Nephron progenitor cell (in vitro differentiated cells): Measurements from ENCODE around the gene LCN15.
A peak's percentile ranks its signal among the peaks of the same experiment; 100 is the strongest.
"Not testable (repeated sequence)": the region's sequence is repeated elsewhere in the genome, so short reads cannot be mapped to it uniquely, and the experiment has no call there.

Experiments
- DNase-seq: peaks from one replicate; pipeline ENCODE4 v3.0.0; 2021
- H3K27ac Mint-ChIP-seq: 2 replicates; pipeline ENCODE4 v1.8.0; 2021; ENCODE audit warnings: mild to moderate bottlenecking, moderate library complexity, mixed read lengths
- H3K27me3 Mint-ChIP-seq: 2 replicates; pipeline ENCODE4 v1.8.0; 2021; ENCODE audit warnings: mild to moderate bottlenecking, low read depth, mixed read lengths; ENCODE audit not compliant: poor library complexity
- H3K36me3 Mint-ChIP-seq: 2 replicates; pipeline ENCODE4 v1.8.0; 2021; ENCODE audit warnings: low read depth, mixed read lengths
- H3K4me1 Mint-ChIP-seq: 2 replicates; pipeline ENCODE4 v1.8.0; 2021; ENCODE audit warnings: mixed read lengths
- H3K4me3 Mint-ChIP-seq: 2 replicates; pipeline ENCODE4 v1.8.0; 2021; ENCODE audit warnings: mild to moderate bottlenecking, moderate library complexity, mixed read lengths
- H3K9me3 Mint-ChIP-seq: 2 replicates; pipeline ENCODE4 v1.8.0; 2021; ENCODE audit warnings: mild to moderate bottlenecking, moderate library complexity, mixed read lengths
- TF ChIP-seq, protein P1 (sequence below): fragments of 200-600 bp; sonication (generic); IDR thresholded peaks from 2 replicates; pipeline ENCODE4 v1.5.0; 2021; ENCODE audit warnings: antibody characterized with exemption

Gene LCN15

DNA sequence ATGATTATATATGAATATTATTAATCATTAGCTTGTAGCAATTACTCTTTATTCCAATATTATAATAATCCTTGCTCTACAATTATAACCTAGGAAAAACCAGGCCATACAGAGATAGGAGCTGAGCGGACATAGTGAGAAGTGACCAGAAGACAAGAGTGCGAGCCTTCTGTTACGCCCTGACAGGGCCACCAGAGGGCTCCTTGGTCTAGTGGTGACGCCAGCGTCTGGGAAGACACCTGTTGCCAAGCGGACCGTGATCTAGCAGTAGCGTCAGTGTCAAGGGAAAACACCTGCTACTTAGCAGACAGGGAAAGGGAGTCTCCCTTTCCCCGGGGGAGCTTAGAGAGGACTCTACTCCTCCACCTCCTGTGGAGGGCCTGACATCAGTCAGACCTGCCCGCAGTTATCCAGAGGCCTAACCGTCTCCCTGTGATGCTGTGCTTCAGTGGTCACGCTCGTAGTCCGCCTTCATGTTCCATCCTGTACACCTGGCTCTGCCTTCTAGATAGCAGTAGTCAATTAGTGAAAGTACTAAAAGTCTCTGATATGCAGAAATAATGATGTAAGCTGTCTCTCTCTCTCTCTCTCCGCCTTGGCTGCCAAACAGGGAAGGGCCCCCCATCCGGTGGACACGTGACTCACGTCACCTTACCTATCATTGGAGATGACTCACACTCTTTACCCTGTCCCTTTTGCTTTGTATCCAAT lies 2.2 kb upstream of the LCN15 start:
- Mint-ChIP-seq H3K4me1 (peaks cover 19% of the 10 kb centered on the region), H3K27me3 (peaks cover 34% of the 10 kb centered on the region)
- H3K36me3 Mint-ChIP-seq, H3K27ac Mint-ChIP-seq, H3K9me3 Mint-ChIP-seq, H3K4me3 Mint-ChIP-seq: not testable (repeated sequence)
- peak; percentile 47 for DNase-seq
- TF ChIP-seq, protein P1, sequence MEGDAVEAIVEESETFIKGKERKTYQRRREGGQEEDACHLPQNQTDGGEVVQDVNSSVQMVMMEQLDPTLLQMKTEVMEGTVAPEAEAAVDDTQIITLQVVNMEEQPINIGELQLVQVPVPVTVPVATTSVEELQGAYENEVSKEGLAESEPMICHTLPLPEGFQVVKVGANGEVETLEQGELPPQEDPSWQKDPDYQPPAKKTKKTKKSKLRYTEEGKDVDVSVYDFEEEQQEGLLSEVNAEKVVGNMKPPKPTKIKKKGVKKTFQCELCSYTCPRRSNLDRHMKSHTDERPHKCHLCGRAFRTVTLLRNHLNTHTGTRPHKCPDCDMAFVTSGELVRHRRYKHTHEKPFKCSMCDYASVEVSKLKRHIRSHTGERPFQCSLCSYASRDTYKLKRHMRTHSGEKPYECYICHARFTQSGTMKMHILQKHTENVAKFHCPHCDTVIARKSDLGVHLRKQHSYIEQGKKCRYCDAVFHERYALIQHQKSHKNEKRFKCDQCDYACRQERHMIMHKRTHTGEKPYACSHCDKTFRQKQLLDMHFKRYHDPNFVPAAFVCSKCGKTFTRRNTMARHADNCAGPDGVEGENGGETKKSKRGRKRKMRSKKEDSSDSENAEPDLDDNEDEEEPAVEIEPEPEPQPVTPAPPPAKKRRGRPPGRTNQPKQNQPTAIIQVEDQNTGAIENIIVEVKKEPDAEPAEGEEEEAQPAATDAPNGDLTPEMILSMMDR = peak; percentile 50

DNA sequence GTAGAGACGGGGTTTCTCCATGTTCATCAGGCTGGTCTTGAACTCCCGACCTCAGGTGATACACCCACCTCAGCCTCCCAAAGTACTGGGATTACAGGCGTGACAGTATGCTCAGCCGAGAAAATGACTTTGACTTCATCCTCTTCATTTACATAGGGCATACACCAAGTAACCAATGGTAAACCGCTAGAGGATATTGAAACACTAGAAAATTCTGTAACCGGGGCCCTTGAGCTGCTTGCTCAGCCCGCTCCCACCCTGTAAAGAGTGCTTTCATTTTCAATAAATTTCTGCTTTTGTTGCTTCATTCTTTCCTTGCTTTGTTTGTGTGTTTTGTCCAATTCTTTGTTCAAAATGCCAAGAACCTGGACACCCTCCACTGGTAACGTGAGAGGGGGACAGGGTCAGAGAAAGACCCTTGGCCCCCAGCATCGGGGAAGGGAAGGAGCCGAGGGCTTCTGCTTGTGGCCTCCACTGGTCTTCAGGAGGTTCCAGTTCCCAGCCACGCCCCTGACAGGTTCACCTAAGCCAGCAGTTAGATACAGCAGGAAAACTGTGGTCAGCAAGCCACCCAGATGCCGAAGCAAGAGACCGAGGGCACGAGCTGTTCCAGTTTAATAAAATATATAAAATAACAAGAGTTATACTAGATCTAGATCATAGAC lies 1.6 kb upstream of the LCN15 start:
- H3K27ac Mint-ChIP-seq, H3K36me3 Mint-ChIP-seq: not testable (repeated sequence)

DNA sequence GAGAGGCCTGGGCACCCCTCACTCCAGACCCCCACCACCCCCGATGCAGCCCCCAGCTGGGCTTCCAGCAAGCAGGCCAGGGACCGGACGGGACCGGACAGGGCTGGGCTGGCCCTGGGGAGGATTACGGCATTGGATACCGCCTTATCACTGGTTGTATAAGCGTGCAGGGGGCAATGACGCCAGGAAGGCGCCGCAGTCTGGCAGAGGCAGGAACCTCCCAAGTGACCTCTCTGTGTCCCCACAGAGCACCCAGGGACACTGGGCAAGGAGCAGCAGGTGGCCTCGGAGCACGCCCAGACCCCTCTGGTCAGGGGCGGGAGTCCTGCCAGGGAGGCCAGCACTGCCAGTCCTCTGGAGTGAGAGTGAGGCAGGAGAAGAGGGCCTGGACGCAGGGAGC lies 723 bp upstream of the LCN15 start:
- peaks cover 31% of the 10 kb centered on the region for H3K4me1 Mint-ChIP-seq
- H3K27me3 Mint-ChIP-seq = peaks cover 23% of the 10 kb centered on the region
- H3K27ac Mint-ChIP-seq = no peak overlapping the region
- DNase-seq = no peak
- H3K9me3 Mint-ChIP-seq = no peaks in the 10 kb centered on the region
- TF ChIP-seq, protein P1 = no peak
- H3K4me3 Mint-ChIP-seq = no peak overlapping the region
- H3K36me3 Mint-ChIP-seq = no peaks in the 10 kb centered on the region

More for the DNA sequence above, 1.6 kb upstream of the LCN15 start:
- not testable (repeated sequence) for DNase-seq, H3K9me3 Mint-ChIP-seq, H3K4me3 Mint-ChIP-seq
- peaks cover 25% of the 10 kb centered on the region for H3K4me1 Mint-ChIP-seq
- H3K27me3 Mint-ChIP-seq = peaks cover 28% of the 10 kb centered on the region

DNA sequence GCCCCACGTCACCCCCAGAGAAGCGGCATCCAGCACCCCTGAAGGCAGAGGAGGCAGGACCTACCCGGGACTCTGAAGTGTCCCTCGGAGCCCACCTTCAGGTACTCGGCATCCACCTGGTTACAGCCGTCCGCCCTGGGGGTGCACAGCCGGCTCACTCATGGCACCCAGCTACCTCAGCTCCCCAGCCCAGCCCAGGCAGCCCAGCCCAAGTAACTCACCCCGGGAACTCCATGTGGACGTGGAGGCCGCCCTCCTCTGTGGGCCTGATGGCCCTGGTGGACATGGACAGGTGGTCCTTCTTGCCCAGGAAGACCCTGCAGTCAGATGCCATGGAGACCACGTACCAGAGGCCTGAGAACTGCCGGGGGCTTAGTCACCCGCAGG lies 676 bp downstream of the LCN15 start:
- Mint-ChIP-seq H3K9me3 (no peaks in the 10 kb centered on the region), H3K27ac (no peak overlapping the region), H3K4me3 (no peak overlapping the region), H3K4me1 (peaks cover 32% of the 10 kb centered on the region), H3K36me3 (no peaks in the 10 kb centered on the region), H3K27me3 (peaks cover 19% of the 10 kb centered on the region)
- no peak for DNase-seq
- TF ChIP-seq, protein P1 = no peak

DNA sequence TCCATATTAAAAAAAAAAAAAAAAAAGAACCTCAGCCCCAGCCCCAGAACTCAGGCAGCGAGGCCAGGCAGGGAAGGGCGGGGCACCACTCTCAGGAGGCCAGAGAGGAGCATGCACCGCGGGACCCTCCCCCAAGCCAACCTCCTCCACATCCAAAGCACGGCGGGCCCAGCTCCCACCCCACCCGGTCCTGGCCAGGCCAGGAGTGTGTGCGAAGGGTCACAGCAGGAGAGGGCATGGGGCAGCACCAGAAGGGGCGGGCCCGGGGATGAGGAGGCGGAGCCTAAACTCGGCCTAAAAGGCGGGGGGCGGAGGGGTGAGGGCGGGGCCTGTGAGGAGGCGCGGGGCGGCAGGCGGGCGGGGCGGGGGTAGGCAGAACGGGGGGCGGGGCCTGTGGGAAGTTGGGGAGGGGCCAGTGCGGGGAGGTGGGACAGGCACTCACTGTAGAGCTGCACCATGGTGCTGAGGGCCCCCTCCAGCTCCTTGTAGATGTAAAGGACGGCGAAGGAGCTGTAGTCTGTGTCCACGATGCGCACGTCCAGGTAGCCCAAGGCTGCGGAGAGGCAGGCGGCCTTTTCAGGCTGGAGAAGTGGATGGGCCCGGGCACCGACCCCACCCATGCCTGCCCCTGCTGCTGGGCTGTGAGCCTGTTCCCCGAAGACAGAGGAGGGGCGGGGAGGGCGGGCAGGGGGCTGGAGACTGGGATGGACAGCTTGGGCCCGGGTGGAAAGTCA lies 1.2 kb downstream of the LCN15 start:
- H3K4me1 Mint-ChIP-seq = peaks cover 32% of the 10 kb centered on the region
- TF ChIP-seq, protein P1 = no peak
- H3K27ac Mint-ChIP-seq = no peak overlapping the region
- H3K27me3 Mint-ChIP-seq = peaks cover 14% of the 10 kb centered on the region
- H3K36me3 Mint-ChIP-seq = no peaks in the 10 kb centered on the region
- peak; percentile 94 for DNase-seq
- H3K9me3 Mint-ChIP-seq = no peaks in the 10 kb centered on the region
- no peak overlapping the region for H3K4me3 Mint-ChIP-seq

DNA sequence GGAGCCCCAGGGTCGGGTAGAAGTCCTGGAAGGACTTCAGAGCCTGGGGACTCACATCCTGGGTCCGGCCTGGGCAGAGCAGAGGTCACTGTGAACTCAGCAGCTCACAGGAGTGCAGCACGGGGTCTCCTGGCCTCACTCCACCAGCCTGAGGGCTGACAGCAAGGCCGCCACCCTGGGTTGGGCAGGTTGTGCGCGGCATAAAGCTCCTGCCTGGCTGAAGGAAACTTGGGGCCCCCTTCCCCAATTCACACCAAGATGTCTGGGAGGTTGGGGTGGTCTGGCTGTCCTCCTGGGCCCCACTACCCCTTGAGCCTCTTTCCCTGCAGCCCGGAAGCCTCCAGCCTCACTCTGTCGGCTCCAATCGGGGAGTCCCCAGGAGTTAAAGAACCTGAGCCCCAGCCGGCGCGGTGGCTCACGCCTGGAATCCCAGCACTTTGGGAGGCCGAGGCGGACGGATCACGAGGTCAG lies 2.1 kb downstream of the LCN15 start:
- H3K27me3 Mint-ChIP-seq = peaks cover 6% of the 10 kb centered on the region
- no peak for DNase-seq
- no peak overlapping the region for H3K27ac Mint-ChIP-seq
- peaks cover 32% of the 10 kb centered on the region for H3K4me1 Mint-ChIP-seq
- TF ChIP-seq, protein P1 = no peak
- H3K4me3 Mint-ChIP-seq = no peak overlapping the region
- H3K9me3 Mint-ChIP-seq = no peaks in the 10 kb centered on the region
- no peaks in the 10 kb centered on the region for H3K36me3 Mint-ChIP-seq
